ENCODE measurements around the gene PDE6G.

PDE6G gene

GRCh38 chr17:81690066-81690465, 33.7 kb upstream of the PDE6G start:
- Histone ChIP-seq H3K27me3 (ENCODE audit: insufficient read depth, low read length, poor library complexity, severe bottlenecking) (no peaks in the 10 kb centered on the region), H3K4me2 (ENCODE audit: low read depth, low read length, poor library complexity, severe bottlenecking) (no peak overlapping the region), H3K9me2 (replicated peaks; ENCODE audit: low read depth, low read length) (no peaks in the 10 kb centered on the region), H3K79me2 (ENCODE audit: insufficient read depth, low read length) (peaks cover 44% of the 10 kb centered on the region), H4K20me1 (ENCODE audit: insufficient read depth, low read length, poor library complexity, severe bottlenecking) (peaks cover 9% of the 10 kb centered on the region), H2AFZ (ENCODE audit: low read length) (no peak overlapping the region), H3K9ac (ENCODE audit: low read depth, low read length, poor library complexity, severe bottlenecking) (no peak overlapping the region), H3K9me3 (ENCODE audit: insufficient read depth, low read depth, low read length) (no peaks in the 10 kb centered on the region), H3K36me3 (ENCODE audit: insufficient read depth, low read length) (peaks cover 75% of the 10 kb centered on the region; the same call in 1 of the 2 replicates), H3K4me3 (ENCODE audit: low read length, poor library complexity, severe bottlenecking) (no peak overlapping the region), H3F3A (ENCODE audit: low read depth) (no peaks in the 10 kb centered on the region), H3K4me1 (ENCODE audit: insufficient read depth, low read length, poor library complexity, severe bottlenecking) (peaks cover 7% of the 10 kb centered on the region)
- TF ChIP-seq, protein P1, sequence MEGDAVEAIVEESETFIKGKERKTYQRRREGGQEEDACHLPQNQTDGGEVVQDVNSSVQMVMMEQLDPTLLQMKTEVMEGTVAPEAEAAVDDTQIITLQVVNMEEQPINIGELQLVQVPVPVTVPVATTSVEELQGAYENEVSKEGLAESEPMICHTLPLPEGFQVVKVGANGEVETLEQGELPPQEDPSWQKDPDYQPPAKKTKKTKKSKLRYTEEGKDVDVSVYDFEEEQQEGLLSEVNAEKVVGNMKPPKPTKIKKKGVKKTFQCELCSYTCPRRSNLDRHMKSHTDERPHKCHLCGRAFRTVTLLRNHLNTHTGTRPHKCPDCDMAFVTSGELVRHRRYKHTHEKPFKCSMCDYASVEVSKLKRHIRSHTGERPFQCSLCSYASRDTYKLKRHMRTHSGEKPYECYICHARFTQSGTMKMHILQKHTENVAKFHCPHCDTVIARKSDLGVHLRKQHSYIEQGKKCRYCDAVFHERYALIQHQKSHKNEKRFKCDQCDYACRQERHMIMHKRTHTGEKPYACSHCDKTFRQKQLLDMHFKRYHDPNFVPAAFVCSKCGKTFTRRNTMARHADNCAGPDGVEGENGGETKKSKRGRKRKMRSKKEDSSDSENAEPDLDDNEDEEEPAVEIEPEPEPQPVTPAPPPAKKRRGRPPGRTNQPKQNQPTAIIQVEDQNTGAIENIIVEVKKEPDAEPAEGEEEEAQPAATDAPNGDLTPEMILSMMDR (conservative IDR thresholded peaks at IDR 0.05; ENCODE audit: low read length), result no peak
- no peak for TF ChIP-seq EZH2phosphoT487 (IDR thresholded peaks at IDR 0.05; ENCODE audit: borderline replicate concordance)

DNA sequence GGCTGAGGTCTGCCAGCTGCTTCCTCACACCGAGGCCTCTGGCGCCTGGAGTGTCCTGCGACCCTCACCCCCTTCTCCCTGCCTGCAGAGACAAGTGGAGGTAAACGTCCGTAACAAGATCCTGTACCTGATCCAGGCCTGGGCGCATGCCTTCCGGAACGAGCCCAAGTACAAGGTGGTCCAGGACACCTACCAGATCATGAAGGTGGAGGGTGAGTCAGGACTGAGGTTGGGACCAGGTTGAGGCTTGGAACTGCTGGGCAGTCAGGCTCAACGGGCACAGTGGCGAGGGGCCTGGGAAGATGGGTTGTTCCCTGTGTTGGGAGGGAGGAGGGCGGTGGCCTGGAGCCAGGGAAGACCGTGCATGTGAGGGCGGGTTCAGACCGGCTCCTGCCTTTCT, 32.3 kb upstream of the PDE6G start:
- no peak overlapping the region for H3K9ac ChIP-seq (ENCODE audit: low read depth, low read length, poor library complexity, severe bottlenecking)
- TF ChIP-seq EZH2phosphoT487 (IDR thresholded peaks at IDR 0.05; ENCODE audit: borderline replicate concordance), result no peak
- TF ChIP-seq, protein P1 (conservative IDR thresholded peaks at IDR 0.05; ENCODE audit: low read length), result no peak
- H3F3A ChIP-seq (ENCODE audit: low read depth), result no peaks in the 10 kb centered on the region
- no peaks in the 10 kb centered on the region for H3K9me3 ChIP-seq (ENCODE audit: insufficient read depth, low read depth, low read length)
- H3K9me2 ChIP-seq (replicated peaks; ENCODE audit: low read depth, low read length), result no peaks in the 10 kb centered on the region
- no peaks in the 10 kb centered on the region for H3K27me3 ChIP-seq (ENCODE audit: insufficient read depth, low read length, poor library complexity, severe bottlenecking)
- peaks cover 11% of the 10 kb centered on the region for H3K4me1 ChIP-seq (ENCODE audit: insufficient read depth, low read length, poor library complexity, severe bottlenecking)
- H3K79me2 ChIP-seq (ENCODE audit: insufficient read depth, low read length), result peaks cover 55% of the 10 kb centered on the region
- no peak overlapping the region for H2AFZ ChIP-seq (ENCODE audit: low read length)
- H4K20me1 ChIP-seq (ENCODE audit: insufficient read depth, low read length, poor library complexity, severe bottlenecking), result peaks cover 17% of the 10 kb centered on the region
- H3K36me3 ChIP-seq (ENCODE audit: insufficient read depth, low read length), result peaks cover 60% of the 10 kb centered on the region; the same call in 1 of the 2 replicates
- H3K4me3 ChIP-seq (ENCODE audit: low read length, poor library complexity, severe bottlenecking), result no peak overlapping the region
- H3K4me2 ChIP-seq (ENCODE audit: low read depth, low read length, poor library complexity, severe bottlenecking), result no peak overlapping the region

DNA sequence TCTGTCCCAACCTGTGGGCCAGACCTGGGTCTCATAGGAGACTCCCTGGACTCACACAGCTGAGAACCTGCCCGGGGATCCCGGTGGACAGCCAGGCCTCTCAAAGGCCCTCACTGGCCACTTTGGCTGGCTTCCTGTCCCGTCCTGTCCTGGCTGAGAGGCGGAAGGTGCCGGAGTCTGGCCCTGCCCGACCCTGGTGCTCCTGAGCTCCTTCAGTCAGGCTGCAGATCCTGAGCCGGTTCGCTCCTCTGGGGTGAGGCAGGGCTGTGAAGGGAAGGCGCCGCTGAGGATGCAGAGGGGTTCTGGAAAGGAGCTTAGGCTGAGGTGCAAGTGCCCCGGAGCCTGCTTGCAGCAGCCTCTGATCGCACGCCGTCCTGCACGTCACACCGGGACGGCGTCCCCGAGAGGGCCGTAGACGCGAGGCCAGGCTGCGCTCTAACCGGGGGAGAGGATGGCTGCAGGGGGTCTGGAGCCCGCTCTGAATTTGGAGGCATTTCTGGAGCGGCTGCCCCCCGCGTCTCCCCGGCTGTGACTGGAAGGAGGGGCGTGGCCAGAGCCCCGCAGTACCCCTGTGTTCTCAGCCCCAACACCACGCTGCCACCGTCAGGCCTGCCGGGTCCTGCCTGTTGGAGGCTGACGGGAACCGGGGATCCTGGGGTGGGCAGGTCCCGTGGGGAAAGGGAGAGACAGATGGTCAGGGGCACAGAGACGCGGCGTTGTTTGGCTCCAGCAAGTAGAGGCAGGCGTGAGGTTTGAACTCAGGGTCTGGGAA, 31.6 kb upstream of the PDE6G start:
- no peak overlapping the region for H3K9ac ChIP-seq (ENCODE audit: low read depth, low read length, poor library complexity, severe bottlenecking)
- no peaks in the 10 kb centered on the region for H3K9me3 ChIP-seq (ENCODE audit: insufficient read depth, low read depth, low read length)
- H3K36me3 ChIP-seq (ENCODE audit: insufficient read depth, low read length), result peaks cover 55% of the 10 kb centered on the region; the same call in 1 of the 2 replicates
- no peak for TF ChIP-seq EZH2phosphoT487 (IDR thresholded peaks at IDR 0.05; ENCODE audit: borderline replicate concordance)
- TF ChIP-seq, protein P1 (conservative IDR thresholded peaks at IDR 0.05; ENCODE audit: low read length), result no peak
- H4K20me1 ChIP-seq (ENCODE audit: insufficient read depth, low read length, poor library complexity, severe bottlenecking), result peaks cover 17% of the 10 kb centered on the region
- peaks cover 61% of the 10 kb centered on the region for H3K79me2 ChIP-seq (ENCODE audit: insufficient read depth, low read length)
- H2AFZ ChIP-seq (ENCODE audit: low read length), result no peak overlapping the region
- H3K27me3 ChIP-seq (ENCODE audit: insufficient read depth, low read length, poor library complexity, severe bottlenecking), result no peaks in the 10 kb centered on the region
- H3K4me3 ChIP-seq (ENCODE audit: low read length, poor library complexity, severe bottlenecking), result no peak overlapping the region
- H3K4me1 ChIP-seq (ENCODE audit: insufficient read depth, low read length, poor library complexity, severe bottlenecking), result peaks cover 11% of the 10 kb centered on the region
- H3F3A ChIP-seq (ENCODE audit: low read depth), result no peaks in the 10 kb centered on the region
- no peak overlapping the region for H3K4me2 ChIP-seq (ENCODE audit: low read depth, low read length, poor library complexity, severe bottlenecking)
- no peaks in the 10 kb centered on the region for H3K9me2 ChIP-seq (replicated peaks; ENCODE audit: low read depth, low read length)
